ENCODE results near the gene ARSB. TPM values are rescaled to one million over a fixed set of nuclear protein-coding genes. Genes with fewer than 3 reads are reported as not detected.

The ARSB gene
- total RNA-seq, 1 experiment from 2014 or later = 11.4 TPM

- Mint-ChIP-seq H3K36me3 (ENCODE audit: insufficient read depth in 1 of 3, low read depth in 3 of 3) (no peaks in the 10 kb centered on the region), H3K4me3 (no peak overlapping the region), H3K27ac (no peak overlapping the region), H3K9me3 (no peaks in the 10 kb centered on the region; a peak in 1 of 5 replicates), H3K27me3 (ENCODE audit: low read depth) (peaks cover 1% of the 10 kb centered on the region; the same call in 1 of the 2 replicates), H3K4me1 (peaks cover 0 to 4% of the 10 kb centered on the region in 2 experiments; a peak in 1 of 4 replicates)
- Histone ChIP-seq H3K27ac (ENCODE audit: insufficient read length, low read depth, low read length) (no peak overlapping the region), H3K14ac (ENCODE audit: insufficient read depth, low read length) (no peak overlapping the region), H3K4me1 (ENCODE audit: insufficient read depth, low read length) (no peaks in the 10 kb centered on the region; the same call in 1 of the 2 replicates), H2AFZ (ENCODE audit: low read length) (no peak overlapping the region), H3K4ac (ENCODE audit: low read depth, low read length) (no peak overlapping the region), H3K18ac (ENCODE audit: insufficient read length, low read depth, low read length) (no peak overlapping the region), H2BK12ac (ENCODE audit: insufficient read length, low read depth, low read length) (no peak overlapping the region), H2BK120ac (ENCODE audit: low read depth, low read length, poor library complexity, severe bottlenecking) (no peak overlapping the region), H2BK20ac (ENCODE audit: low read depth, low read length, poor library complexity, severe bottlenecking) (no peak overlapping the region), H3K23ac (ENCODE audit: insufficient read length, low read depth, low read length) (no peak overlapping the region), H4K5ac (ENCODE audit: insufficient read length, low read depth, low read length) (no peak overlapping the region), H4K91ac (ENCODE audit: insufficient read length, low read depth, low read length) (no peak overlapping the region), H2BK5ac (ENCODE audit: insufficient read length, low read length) (no peak overlapping the region), H3T11ph (ENCODE audit: low read length) (no peak overlapping the region), H3K4me2 (ENCODE audit: insufficient read depth, insufficient read length, low read length) (no peak overlapping the region), H2BK15ac (ENCODE audit: low read depth, low read length) (no peak overlapping the region), H3K56ac (ENCODE audit: insufficient read length, low read depth, low read length) (no peak overlapping the region), H2AK5ac (ENCODE audit: insufficient read length, low read length) (no peak overlapping the region), H3K23me2 (ENCODE audit: insufficient read length, low read depth, low read length, poor library complexity, severe bottlenecking) (no peaks in the 10 kb centered on the region), H3K9ac (ENCODE audit: extremely low read depth, insufficient read length, low read length) (no peak overlapping the region), H4K20me1 (ENCODE audit: control insufficient read depth, insufficient read depth, insufficient read length) (no peaks in the 10 kb centered on the region), H4K8ac (replicated peaks; ENCODE audit: insufficient read length, low read depth, low read length) (no peak overlapping the region), H3K79me1 (ENCODE audit: insufficient read depth, low read depth, low read length, poor library complexity, severe bottlenecking) (no peaks in the 10 kb centered on the region), H3K79me2 (ENCODE audit: insufficient read depth, low read length) (no peaks in the 10 kb centered on the region), H3K27me3 (ENCODE audit: insufficient read depth, low read length) (no peaks in the 10 kb centered on the region), H3K9me3 (ENCODE audit: control insufficient read depth, low read depth, low read length) (no peaks in the 10 kb centered on the region)
- TF ChIP-seq, protein P1, sequence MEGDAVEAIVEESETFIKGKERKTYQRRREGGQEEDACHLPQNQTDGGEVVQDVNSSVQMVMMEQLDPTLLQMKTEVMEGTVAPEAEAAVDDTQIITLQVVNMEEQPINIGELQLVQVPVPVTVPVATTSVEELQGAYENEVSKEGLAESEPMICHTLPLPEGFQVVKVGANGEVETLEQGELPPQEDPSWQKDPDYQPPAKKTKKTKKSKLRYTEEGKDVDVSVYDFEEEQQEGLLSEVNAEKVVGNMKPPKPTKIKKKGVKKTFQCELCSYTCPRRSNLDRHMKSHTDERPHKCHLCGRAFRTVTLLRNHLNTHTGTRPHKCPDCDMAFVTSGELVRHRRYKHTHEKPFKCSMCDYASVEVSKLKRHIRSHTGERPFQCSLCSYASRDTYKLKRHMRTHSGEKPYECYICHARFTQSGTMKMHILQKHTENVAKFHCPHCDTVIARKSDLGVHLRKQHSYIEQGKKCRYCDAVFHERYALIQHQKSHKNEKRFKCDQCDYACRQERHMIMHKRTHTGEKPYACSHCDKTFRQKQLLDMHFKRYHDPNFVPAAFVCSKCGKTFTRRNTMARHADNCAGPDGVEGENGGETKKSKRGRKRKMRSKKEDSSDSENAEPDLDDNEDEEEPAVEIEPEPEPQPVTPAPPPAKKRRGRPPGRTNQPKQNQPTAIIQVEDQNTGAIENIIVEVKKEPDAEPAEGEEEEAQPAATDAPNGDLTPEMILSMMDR (conservative IDR thresholded peaks at IDR 0.05) = no peak
- DNase-seq = no peak
- WGBS (ENCODE audit: extremely low coverage, insufficient read length, low lambda C conversion rate) = no CpG with 5 or more reads among the region's 7 CpGs
Measured at GRCh38 chr5:78757269-78758053, 227.6 kb downstream of the ARSB start.

Measured in H9 (cell line).